MM.1S (cell line): Measurements from ENCODE around the gene LMO7.

Experiments
- CTCF ChIP-seq: fragments of 300-600 bp; sonication (generic); IDR thresholded peaks from 2 replicates; pipeline ENCODE4 v1.5.1; 2016; ENCODE audit warnings: antibody characterized with exemption, low read length, mixed read lengths
- EZH2phosphoT487 ChIP-seq: fragments of 300-600 bp; sonication (generic); IDR thresholded peaks from 2 replicates; pipeline ENCODE4 v1.6.1; 2018; ENCODE audit warnings: antibody characterized with exemption, low read length

- TF ChIP-seq CTCF (no peak), EZH2phosphoT487 (no peak)
Observed at GRCh38 chr13:75752826-75753225, 116.7 kb downstream of the LMO7 start.
